HG02798 (cell line): ENCODE data around the gene MPHOSPH9.
"Not testable (repeated sequence)": the region's sequence is repeated elsewhere in the genome, so short reads cannot be mapped to it uniquely, and the experiment has no call there.

Experiments used
- ATAC-seq: cut with Tn5 transposase; IDR thresholded peaks from one replicate; pipeline ENCODE4 v1.9.1; 2021; ENCODE audit warnings: mild to moderate bottlenecking; ENCODE audit not compliant: unreplicated experiment, poor library complexity

Gene MPHOSPH9

GRCh38 chr12:123261196-123261595, 28.3 kb upstream of the MPHOSPH9 start:
- ATAC-seq: no peak

- ATAC-seq: no peak
Measured at GRCh38 chr12:123260081-123260480, 27.1 kb upstream of the MPHOSPH9 start.

- no peak for ATAC-seq
Measured at GRCh38 chr12:123258593-123258992, 25.7 kb upstream of the MPHOSPH9 start.

DNA sequence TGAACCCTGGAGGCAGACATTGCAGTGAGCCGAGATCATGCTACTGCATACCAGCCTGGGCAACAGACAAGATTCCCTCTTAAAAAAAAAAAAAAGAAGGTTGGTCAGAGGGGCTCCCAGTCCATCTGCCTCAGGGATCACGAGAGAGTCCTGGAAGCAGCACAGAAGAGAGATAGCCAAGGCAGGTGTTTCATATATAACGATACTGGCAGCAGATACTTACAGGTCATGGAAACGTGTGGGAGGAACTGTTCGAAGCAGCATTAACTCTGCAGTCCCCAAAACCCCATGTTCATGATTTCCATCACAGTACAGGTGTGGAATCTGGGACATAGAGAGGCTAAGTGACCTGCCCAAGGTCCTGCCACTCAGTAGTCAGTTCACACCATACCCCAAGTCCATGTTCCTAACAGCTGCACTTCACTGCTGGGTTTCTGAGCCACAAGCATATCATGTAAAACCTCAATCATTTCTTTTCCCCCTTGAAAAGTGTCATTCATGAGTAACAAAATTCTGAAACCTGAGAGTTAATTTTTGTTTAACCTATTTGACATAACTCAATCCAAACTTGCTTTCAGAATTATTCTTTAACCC, 22.0 kb upstream of the MPHOSPH9 start:
- ATAC-seq: no peak

GRCh38 chr12:123253641-123254459, 20.9 kb upstream of the MPHOSPH9 start:
- no peak for ATAC-seq

GRCh38 chr12:123252365-123252764, 19.4 kb upstream of the MPHOSPH9 start:
- ATAC-seq: not testable (repeated sequence)

DNA sequence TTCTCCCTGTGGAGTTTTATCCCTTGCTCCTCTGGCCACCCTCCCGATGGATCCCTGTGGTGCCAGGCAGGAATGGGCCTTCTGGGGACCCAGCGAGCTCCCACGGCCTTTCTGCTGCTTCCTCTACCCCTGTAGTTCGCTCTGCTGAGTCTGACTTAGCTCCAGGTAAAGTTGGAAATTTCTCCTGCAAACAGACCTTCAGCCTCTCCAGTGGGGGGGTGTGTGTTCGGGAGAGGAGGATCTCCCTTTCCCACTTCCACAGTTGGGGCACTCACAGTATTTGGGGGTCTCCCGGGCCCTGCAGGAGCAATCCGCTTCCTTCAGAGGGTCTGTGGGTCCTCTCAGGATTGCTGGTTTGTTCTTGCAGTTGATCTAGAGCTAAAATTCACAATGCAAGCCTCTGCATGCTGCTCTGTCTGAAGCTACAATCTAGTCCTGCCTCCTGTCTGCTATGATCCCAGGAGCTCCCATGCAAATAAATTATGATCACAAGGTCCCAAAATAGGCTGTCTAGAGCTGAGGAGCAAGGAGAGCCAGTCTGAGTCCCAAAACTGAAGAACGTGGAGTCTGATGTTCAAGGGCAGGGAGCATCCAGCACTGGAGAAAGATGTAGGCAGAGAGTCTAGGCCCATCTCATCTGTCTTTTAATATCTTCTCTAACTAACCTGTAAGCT, 18.6 kb upstream of the MPHOSPH9 start:
- no peak for ATAC-seq

- ATAC-seq: no peak
Measured at GRCh38 chr12:123250471-123251383, 17.8 kb upstream of the MPHOSPH9 start.

GRCh38 chr12:123248996-123249741, 16.2 kb upstream of the MPHOSPH9 start:
- ATAC-seq: not testable (repeated sequence)

DNA sequence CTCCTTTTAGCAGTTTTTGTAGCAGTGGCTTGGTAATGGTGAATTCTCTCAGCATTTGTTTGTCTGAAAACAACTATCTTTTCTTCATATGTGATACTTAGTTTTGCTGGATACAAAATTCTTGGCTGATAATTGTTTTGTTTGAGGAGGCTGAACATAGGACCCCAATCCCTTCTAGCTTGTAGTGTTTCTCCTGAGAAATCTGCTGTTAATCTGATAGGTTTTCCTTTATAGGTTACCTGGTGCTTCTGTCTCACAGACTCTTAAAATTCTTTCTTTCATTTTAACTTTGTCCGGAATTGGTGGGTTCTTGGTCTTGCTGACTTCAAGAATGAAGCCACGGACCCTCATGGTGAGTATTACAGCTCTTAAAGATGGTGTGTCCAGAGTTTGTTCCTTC, 15.2 kb upstream of the MPHOSPH9 start:
- not testable (repeated sequence) for ATAC-seq

DNA sequence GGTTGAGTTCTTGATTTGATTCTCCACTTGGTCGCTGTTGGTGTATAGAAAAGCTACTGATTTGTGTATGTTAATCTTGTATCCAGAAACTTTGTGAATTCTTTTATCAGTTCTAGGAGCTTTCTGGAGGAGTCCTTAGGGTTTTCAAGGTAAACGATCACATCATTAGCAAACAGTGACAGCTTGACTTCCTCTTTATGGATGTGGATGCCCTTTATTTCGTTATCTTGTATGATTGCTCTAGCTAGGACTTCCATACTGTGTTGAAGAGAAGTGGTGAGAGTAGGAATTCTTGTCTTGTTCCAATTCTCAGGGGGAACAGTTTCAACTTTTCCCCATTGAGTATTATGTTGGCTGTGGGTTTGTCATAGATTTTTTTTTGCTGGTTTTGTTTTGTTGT, 12.7 kb upstream of the MPHOSPH9 start:
- no peak for ATAC-seq

GRCh38 chr12:123243671-123244262, 10.8 kb upstream of the MPHOSPH9 start:
- ATAC-seq: no peak

GRCh38 chr12:123242116-123242904, 9.4 kb upstream of the MPHOSPH9 start:
- no peak for ATAC-seq

- no peak for ATAC-seq
Measured at GRCh38 chr12:123238961-123239360, 6.0 kb upstream of the MPHOSPH9 start.

GRCh38 chr12:123238330-123238682, 5.4 kb upstream of the MPHOSPH9 start:
- no peak for ATAC-seq

GRCh38 chr12:123237646-123238329, 4.8 kb upstream of the MPHOSPH9 start:
- ATAC-seq: no peak

DNA sequence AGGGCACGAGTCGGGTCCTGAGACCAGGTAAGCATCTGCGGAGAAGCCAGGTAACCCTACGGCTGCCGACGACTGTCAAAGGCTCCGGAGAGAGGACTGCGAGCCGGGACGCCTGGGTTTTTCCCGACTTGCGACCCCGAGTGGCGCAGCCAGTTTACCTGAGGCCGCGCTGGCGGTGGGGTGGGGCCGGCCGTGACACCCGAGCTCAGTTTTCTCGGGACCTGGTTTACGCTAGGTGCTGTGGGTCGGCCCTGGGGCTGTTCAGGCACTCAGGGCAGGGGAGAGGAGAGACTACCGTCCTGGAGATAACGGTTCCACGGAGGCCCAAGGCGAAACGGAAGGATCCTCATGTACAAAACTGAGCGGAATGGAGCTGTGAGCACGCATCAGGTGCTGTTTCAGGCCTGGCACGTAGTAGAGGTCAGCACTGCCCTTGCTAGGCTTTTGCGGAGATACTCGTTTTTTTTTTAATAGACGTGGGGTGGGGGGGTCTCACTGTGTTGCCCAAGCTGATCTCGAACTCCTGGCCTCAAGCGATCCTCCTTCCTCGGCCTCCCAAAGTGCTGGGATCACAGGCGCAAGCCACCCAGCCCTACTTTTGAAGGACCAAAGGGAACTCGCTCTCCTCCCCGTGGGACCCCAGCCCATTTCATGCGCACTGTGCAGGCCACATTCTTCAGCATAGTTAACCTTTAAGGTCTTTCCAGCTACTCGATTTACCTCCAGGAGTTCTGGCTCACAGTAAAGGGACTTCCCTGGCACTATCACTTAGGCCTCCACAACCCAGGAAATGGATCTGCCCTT, 766 bp upstream of the MPHOSPH9 start:
- ATAC-seq: no peak
